Loucy (cell line): ENCODE data around the gene SCO2.

ENCODE experiments used
- H2AFZ ChIP-seq: fragments of 200-600 bp; sonication (generic); 2 replicates; pipeline ENCODE4 v1.6.0; 2016; ENCODE audit warnings: antibody characterized with exemption, mild to moderate bottlenecking, low read length, moderate library complexity
- H3F3A ChIP-seq: fragments of 200-600 bp; 2 replicates; pipeline ENCODE4 v1.6.0; 2016; ENCODE audit warnings: antibody characterized with exemption, low read depth, mild to moderate bottlenecking
- H3K27me3 ChIP-seq: fragments of 200-600 bp; sonication (generic); 2 replicates; pipeline ENCODE4 v1.6.1; 2014; ENCODE audit warnings: low read length, mild to moderate bottlenecking; ENCODE audit not compliant: insufficient read depth, poor library complexity, severe bottlenecking
- H3K36me3 ChIP-seq: fragments of 200-600 bp; sonication (generic); 2 replicates; pipeline ENCODE4 v1.6.1; 2016; ENCODE audit warnings: low read length; ENCODE audit not compliant: insufficient read depth
- H3K4me1 ChIP-seq: fragments of 200-600 bp; sonication (generic); 2 replicates; pipeline ENCODE4 v1.5.1; 2014; ENCODE audit warnings: low read length, mild to moderate bottlenecking; ENCODE audit not compliant: insufficient read depth, poor library complexity, severe bottlenecking
- H3K4me2 ChIP-seq: fragments of 200-600 bp; sonication (generic); 2 replicates; pipeline ENCODE4 v1.6.0; 2014; ENCODE audit warnings: antibody characterized with exemption, low read length, low read depth, mild to moderate bottlenecking; ENCODE audit not compliant: poor library complexity, severe bottlenecking
- H3K4me3 ChIP-seq: fragments of 200-600 bp; sonication (generic); 2 replicates; pipeline ENCODE4 v1.5.1; 2014; ENCODE audit warnings: low read length, mild to moderate bottlenecking, mixed read lengths; ENCODE audit not compliant: poor library complexity, severe bottlenecking
- H3K79me2 ChIP-seq: fragments of 200-600 bp; sonication (generic); 2 replicates; pipeline ENCODE4 v1.6.1; 2014; ENCODE audit warnings: low read length; ENCODE audit not compliant: insufficient read depth
- H3K9ac ChIP-seq: fragments of 200-600 bp; sonication (generic); 2 replicates; pipeline ENCODE4 v1.6.0; 2014; ENCODE audit warnings: mild to moderate bottlenecking, low read depth, low read length, moderate library complexity; ENCODE audit not compliant: poor library complexity, severe bottlenecking
- H3K9me2 ChIP-seq: fragments of 200-600 bp; sonication (generic); replicated peaks from 2 replicates; pipeline ENCODE4 v1.6.1; 2016; ENCODE audit warnings: low read depth, low read length, mixed read lengths
- H3K9me3 ChIP-seq: fragments of 200-600 bp; sonication (generic); 2 replicates; pipeline ENCODE4 v1.6.1; 2014; ENCODE audit warnings: mild to moderate bottlenecking, antibody characterized with exemption, low read length, low read depth; ENCODE audit not compliant: insufficient read depth
- H4K20me1 ChIP-seq: fragments of 200-600 bp; sonication (generic); 2 replicates; pipeline ENCODE4 v1.6.0; 2014; ENCODE audit warnings: antibody characterized with exemption, low read length, mild to moderate bottlenecking; ENCODE audit not compliant: insufficient read depth, poor library complexity, severe bottlenecking
- CTCF ChIP-seq: fragments of 200-600 bp; sonication (generic); conservative IDR thresholded peaks from 2 replicates; pipeline ENCODE4 v1.5.1; 2014; ENCODE audit warnings: mild to moderate bottlenecking, antibody characterized with exemption, low read length
- EZH2phosphoT487 ChIP-seq: fragments of 200-600 bp; IDR thresholded peaks from 2 replicates; pipeline ENCODE4 v1.6.1; 2018; ENCODE audit warnings: antibody characterized with exemption, mild to moderate bottlenecking, moderate library complexity, borderline replicate concordance

SCO2 gene

GRCh38 chr22:50548921-50549790 lies 23.8 kb upstream of the SCO2 start:
- peak overlapping the region; percentile 73 for H3K4me3 ChIP-seq
- H3K27me3 ChIP-seq, result no peaks in the 10 kb centered on the region
- no peaks in the 10 kb centered on the region for H3K9me3 ChIP-seq
- peaks cover 6% of the 10 kb centered on the region; the same call in 1 of the 2 replicates for H3K79me2 ChIP-seq
- TF ChIP-seq EZH2phosphoT487 (no peak), CTCF (no peak)
- peak overlapping the region; percentile 83 for H3K4me2 ChIP-seq
- peaks cover 31% of the 10 kb centered on the region for H3K4me1 ChIP-seq
- H3F3A ChIP-seq, result no peaks in the 10 kb centered on the region
- H3K36me3 ChIP-seq, result no peaks in the 10 kb centered on the region
- no peaks in the 10 kb centered on the region for H4K20me1 ChIP-seq
- H2AFZ ChIP-seq, result peak overlapping the region; percentile 85
- peak overlapping the region; percentile 77 for H3K9ac ChIP-seq
- H3K9me2 ChIP-seq, result no peaks in the 10 kb centered on the region

- Histone ChIP-seq H3K9me3 (no peaks in the 10 kb centered on the region), H4K20me1 (no peaks in the 10 kb centered on the region), H3K4me1 (peaks cover 31% of the 10 kb centered on the region), H3K27me3 (no peaks in the 10 kb centered on the region), H3K9ac (peak overlapping the region; percentile 77), H3K4me2 (peak overlapping the region; percentile 83), H3K79me2 (peaks cover 6% of the 10 kb centered on the region; the same call in 1 of the 2 replicates), H3K4me3 (peak overlapping the region; percentile 73), H3F3A (no peaks in the 10 kb centered on the region), H3K36me3 (no peaks in the 10 kb centered on the region), H2AFZ (peak overlapping the region; percentile 85), H3K9me2 (no peaks in the 10 kb centered on the region)
- peak; percentile 25 for TF ChIP-seq CTCF
- TF ChIP-seq EZH2phosphoT487, result no peak
Measured at GRCh38 chr22:50548040-50548920, 22.9 kb upstream of the SCO2 start.

- Histone ChIP-seq H3K36me3 (no peaks in the 10 kb centered on the region), H3F3A (no peaks in the 10 kb centered on the region), H3K4me1 (peaks cover 31% of the 10 kb centered on the region), H3K9ac (no peak overlapping the region), H4K20me1 (no peaks in the 10 kb centered on the region), H3K79me2 (peaks cover 6% of the 10 kb centered on the region; the same call in 1 of the 2 replicates), H3K27me3 (no peaks in the 10 kb centered on the region), H3K4me3 (no peak overlapping the region), H3K9me3 (no peaks in the 10 kb centered on the region), H3K4me2 (no peak overlapping the region), H3K9me2 (no peaks in the 10 kb centered on the region), H2AFZ (no peak overlapping the region)
- TF ChIP-seq EZH2phosphoT487 (no peak), CTCF (no peak)
Measured at GRCh38 chr22:50547263-50547985, 22.0 kb upstream of the SCO2 start.
